GM18498 (cell line): Measurements from ENCODE around the gene FGF4.
"Not testable (repeated sequence)": the region's sequence is repeated elsewhere in the genome, so short reads cannot be mapped to it uniquely, and the experiment has no call there.

Experiments
- ATAC-seq: cut with Tn5 transposase; IDR thresholded peaks from one replicate; pipeline ENCODE4 v1.9.1; 2021; ENCODE audit warnings: mild to moderate bottlenecking, moderate library complexity; ENCODE audit not compliant: unreplicated experiment

FGF4 gene

DNA sequence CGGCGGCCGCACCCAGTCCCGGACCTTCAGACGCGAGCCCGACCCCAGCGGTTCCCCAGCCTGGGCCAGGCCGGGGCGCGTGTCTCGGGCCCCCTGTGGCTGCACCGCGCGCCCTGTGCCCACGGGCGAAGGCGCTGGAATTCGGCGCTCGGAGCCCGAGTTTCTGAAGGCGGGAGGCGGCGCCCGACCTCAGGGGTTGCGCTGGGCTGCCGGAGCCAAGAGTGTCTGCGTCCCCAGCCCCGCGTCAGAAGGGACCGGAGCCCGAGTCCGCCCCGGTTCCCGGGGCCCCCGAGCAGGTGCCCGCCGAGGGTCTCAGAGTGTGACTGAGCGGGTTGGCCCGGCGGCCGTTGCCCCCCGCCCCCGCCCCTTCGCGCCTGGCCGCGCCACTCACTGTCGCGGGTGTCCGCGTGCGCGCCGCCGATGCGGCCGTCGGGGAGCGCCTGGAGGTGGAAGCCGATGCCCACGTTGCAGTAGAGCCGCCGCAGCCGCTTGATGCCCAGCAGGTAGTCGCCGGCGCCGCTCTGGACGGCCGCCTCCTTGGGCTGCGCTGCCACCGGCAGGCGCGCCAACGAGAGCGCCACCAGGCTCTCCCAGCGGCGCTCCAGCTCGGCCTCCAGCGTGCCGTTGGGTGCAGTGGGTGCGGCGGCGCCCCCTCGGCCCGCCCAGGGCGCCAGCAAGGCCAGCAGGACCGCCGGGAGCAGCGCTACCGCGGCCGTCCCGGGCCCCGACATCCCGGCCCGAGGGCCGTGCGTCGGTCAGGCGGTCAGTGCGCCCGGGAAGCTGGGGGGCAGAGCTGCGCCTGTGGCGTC is 583 bp downstream of the FGF4 start:
- no peak for ATAC-seq

- ATAC-seq: no peak
Measured at GRCh38 chr11:69773626-69774353, 1.4 kb downstream of the FGF4 start.

GRCh38 chr11:69771466-69771865 is 3.7 kb downstream of the FGF4 start:
- ATAC-seq: no peak

DNA sequence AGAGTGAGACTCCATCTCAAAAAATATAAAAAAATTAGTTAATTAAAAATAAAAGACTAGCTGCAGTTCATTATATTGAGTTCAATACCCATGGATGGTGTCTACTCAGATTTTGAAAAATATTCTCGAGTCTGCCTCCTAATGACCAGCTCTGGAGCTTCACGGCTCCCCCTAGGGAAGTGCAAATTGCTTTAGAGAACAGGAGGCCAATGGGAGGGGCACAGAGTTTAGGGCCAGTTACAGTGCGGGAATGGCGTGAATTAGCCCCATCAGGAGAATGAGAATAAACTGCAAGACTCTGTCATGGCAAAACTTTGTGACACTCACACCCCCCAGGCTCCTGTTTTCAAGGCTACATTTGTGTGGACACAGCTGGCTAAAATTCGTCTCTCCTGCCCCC is 4.6 kb downstream of the FGF4 start:
- no peak for ATAC-seq

GRCh38 chr11:69765498-69765995 is 9.6 kb downstream of the FGF4 start:
- ATAC-seq: no peak

- ATAC-seq: not testable (repeated sequence)
Measured at GRCh38 chr11:69764918-69765317, 10.2 kb downstream of the FGF4 start.

GRCh38 chr11:69760319-69760718 is 14.8 kb downstream of the FGF4 start:
- no peak for ATAC-seq

GRCh38 chr11:69752890-69753289 is 22.3 kb downstream of the FGF4 start:
- no peak for ATAC-seq

GRCh38 chr11:69750875-69751597 is 24.1 kb downstream of the FGF4 start:
- no peak for ATAC-seq

DNA sequence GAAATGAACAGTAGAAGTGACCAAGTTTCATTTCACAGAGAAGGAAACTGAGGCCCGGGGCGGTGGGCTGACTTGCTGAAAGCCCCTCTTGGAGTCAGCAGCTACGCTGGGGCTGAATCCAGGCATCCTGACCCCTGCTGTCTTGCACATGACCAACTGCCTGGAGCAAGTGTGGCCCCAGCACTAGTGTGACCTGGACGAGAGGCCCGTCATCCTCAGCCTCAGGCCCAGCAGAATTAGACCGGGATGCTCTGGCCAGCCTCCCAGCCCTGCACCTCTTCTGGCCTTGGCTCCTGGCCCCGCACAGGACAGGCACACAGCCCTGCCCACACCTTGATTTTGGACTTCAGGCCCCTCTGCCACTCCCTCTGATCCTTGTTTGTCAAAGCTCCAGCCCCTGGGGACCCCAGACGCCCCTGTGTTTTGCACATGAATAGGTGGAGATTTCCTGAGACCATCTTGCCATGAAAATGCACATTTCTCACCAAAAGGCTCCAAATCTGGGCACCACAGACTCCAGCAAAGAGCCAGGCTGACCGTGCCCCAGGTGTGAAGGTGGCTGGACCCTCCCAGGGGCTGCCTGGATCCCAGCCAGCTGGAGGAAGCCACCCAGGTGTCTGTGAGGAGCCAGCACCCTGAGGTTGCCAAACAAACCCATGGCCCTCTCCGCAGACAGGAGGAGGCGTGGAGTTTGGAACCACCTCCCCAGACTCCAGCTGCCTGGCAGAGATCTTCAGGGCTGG is 24.9 kb downstream of the FGF4 start:
- no peak for ATAC-seq

DNA sequence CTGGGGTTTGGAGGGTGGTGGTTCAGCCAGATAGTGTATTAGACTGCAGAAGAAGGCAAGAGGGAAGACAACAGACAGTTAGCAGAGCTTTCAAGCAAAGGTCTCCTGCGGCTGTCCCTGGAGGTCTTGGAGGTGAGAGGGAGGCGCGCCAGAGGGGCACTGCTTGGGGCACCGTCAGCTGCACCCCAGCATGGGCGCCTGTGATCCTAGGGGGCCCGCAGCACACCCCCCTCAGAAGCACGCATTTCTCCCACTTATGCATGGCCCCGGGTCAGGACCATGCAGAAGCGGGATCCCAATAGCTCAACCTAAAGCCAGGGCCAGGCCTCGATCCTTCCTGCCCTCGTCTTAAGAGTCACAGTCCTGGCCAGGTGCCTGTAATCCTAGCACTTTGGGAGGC is 26.5 kb downstream of the FGF4 start:
- ATAC-seq: no peak

GRCh38 chr11:69746752-69747742 is 28.1 kb downstream of the FGF4 start:
- ATAC-seq: no peak

DNA sequence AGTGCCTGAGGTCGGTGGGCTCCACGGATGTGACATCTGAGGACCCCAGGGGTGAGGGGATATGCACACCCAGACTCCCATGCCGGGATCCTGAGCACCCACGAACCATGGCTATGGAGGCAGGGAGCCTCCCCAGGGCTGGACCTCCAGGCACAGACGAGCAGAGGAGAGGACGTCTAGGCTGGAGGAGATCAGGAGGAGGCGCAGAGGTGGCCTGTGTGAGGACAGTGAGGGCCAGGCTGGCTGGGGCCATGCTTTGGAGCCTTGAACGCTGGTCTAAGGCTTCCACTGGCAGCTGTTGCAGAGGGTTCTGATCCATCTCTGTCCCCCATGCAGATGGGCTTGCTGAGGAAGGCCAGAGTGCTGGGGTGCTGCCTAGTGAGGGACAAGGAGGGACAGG is 29.0 kb downstream of the FGF4 start:
- no peak for ATAC-seq

GRCh38 chr11:69745201-69745600 is 29.9 kb downstream of the FGF4 start:
- ATAC-seq: no peak

DNA sequence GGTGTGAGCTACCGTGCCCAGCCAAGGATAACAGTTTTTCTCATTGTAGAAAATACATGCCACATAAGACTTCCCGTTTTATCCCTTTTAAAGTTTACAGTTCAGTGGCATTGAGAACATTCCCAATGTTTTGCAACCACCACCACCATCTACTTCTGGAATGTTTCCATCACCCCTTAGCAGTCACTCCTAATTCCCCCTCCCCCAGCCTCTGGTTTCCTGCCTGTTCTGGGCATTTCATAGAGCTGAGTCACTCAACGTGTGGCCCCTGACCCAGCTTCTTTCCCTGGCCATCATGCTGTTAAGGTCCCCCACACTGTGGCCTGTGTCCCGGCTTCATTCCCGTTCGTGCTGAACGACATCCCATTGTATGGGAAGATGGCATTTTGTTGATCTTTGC is 30.7 kb downstream of the FGF4 start:
- ATAC-seq: no peak

- ATAC-seq: no peak
Measured at GRCh38 chr11:69734841-69735240, 40.3 kb downstream of the FGF4 start.

DNA sequence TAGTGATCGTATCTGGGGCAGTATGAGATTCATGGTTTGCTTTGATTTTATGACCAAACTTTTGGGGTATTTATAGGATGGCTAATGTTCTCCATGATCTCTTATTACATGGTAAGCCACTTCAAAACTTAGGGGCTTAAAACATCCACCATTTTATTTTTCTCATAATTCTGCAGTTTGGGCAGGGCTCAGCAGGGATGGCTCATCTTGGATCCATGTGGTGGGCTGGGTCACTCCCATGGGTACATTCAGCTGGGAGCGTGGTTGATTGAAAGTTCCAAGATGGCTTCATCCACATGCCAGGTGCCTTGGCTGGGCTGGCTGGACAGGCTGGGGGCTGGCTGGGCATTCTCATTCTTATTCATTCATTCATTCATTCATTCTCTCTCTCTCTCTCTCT is 40.8 kb downstream of the FGF4 start:
- no peak for ATAC-seq

GRCh38 chr11:69732910-69733309 is 42.2 kb downstream of the FGF4 start:
- ATAC-seq: no peak

GRCh38 chr11:69731110-69731509 is 44.0 kb downstream of the FGF4 start:
- no peak for ATAC-seq

DNA sequence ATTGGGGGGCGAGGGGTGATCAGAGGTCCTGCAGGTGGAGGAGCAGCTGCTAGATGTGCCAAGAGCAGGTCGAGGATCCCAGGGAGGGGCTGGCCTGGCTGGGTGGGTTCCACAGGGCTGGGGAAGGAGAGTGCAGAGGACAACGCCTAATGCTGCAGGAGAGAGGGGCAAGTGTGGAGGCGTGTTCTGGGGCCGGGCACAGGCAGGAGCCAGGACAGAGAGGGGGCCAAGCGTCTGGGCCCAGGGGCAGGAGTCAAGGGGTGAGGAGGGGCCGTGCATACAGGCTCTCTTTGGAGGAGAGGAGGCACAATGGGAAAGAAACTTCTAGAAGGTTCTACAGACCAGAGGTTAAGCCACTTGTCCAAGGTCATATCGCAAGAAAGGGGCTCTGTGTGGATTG is 44.6 kb downstream of the FGF4 start:
- ATAC-seq: no peak
